CD4-positive, alpha-beta T cell treated with Interleukin-6 at 100 ng/mL for 8 hours (primary cell): ENCODE measurements around the gene IFT122.

Experiments
- DNase-seq: peaks from one replicate; pipeline ENCODE4 v3.0.0-alpha.2; 2020; ENCODE audit warnings: mixed read lengths, low spot score

IFT122 gene

DNA sequence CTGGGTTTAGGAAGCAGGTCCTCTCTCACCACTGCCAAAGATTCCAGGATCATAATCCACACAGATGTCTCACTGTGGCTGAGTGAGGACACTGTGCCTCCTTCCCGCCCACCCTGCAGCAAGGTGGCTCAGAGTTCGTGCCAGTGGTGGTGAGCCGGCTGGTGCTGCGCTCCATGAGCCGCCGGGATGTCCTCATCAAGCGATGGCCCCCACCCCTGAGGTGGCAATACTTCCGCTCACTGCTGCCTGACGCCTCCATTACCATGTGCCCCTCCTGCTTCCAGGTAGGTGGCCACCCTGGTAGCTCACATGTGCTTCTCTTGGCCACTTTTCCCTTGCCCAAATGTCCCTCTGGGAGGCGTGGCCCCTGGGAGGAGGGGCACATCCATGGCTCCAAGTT lies 79.4 kb downstream of the IFT122 start:
- no peak for DNase-seq

DNA sequence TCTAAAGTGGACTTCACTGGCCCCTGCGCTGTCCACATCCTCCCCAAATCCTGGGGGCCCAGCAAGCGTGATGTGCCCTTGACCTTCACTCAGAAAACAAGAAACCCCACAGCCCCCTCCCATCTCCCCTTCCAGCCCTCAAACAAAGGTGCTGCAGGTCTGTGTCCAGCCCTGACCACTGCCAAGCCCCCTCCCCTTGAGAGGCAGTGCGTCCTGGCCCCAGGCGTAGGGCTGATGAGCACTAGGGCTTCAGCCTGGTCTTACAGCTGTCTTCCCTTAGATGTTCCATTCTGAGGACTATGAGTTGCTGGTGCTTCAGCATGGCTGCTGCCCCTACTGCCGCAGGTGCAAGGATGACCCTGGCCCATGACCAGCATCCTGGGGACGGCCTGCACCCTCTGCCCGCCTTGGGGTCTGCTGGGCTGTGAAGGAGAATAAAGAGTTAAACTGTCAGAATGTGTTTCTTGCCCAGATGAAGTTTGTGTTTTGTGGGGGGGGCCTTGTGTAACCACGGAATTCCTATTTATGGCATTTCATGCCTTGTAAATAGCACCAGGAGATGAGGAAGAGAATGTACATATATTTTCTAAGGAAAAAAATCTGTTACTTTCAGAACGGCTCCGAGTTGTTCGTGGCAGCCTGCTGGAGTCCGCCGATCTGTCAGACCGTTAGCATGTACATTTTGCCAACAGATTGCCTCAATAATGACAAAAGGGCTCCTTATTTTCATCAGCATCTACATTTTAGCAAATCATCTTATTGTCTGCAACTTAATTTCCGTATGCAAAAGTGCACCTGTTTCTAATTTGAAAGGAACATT lies 80.1 kb downstream of the IFT122 start:
- no peak for DNase-seq

DNA sequence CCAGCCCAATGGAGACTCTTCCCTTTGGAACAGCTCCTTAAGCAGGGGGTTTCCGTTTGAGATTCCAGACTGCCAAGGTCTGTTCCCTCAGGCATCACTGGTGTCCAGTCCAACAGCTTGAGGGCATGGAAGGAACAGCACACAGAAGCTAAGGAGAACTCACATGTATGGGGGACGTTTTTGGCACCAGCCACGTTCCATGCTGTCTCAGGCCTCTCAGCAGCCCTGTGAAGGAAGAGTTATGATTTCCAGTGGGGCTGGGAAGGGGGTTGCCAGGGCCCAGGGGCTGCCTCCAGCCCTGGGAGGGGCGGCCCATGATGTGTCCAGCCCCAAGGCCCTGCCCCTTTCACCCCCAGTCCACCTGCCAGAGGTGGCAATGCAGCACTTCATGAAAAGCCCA lies 80.9 kb downstream of the IFT122 start:
- DNase-seq = no peak

DNA sequence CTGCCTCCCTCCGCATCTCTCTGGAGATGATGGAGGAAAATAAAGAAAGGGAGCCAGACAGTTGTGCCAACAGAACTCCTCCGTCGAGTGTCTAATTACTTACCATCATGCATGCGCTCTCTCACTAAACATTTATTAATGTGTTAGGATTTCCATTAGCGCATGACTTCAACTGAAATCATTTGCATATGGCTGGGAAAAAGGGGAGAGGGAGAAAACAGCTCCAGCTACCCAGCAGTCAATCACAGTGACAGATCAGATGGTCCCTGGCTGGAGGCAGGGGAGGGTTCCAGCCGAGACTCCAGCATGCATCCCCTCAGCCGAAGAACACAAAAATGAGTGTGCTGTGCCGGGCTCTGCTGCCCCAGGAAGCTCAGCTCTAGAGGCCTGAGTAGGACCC lies 81.6 kb downstream of the IFT122 start:
- DNase-seq = no peak

DNA sequence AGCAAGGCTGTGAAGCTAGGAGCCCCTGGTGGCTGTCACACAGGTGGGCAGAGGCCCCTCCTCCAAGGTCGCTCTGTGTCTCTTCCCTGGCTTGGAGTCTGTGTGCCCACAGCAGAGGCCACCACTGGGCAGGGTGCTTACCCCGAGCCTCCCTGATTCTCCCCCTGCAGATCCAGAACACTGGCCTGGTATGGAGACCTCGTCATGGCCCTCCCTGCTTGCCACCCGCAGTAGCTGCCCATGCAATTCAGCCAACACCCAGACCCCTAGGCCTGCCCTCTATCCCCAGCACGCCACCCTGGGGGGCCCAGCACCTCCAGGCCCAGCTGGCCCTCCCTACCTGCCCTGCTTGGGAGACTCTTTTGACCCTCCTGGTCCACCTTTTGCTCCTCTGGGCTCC lies 82.9 kb downstream of the IFT122 start:
- no peak for DNase-seq

DNA sequence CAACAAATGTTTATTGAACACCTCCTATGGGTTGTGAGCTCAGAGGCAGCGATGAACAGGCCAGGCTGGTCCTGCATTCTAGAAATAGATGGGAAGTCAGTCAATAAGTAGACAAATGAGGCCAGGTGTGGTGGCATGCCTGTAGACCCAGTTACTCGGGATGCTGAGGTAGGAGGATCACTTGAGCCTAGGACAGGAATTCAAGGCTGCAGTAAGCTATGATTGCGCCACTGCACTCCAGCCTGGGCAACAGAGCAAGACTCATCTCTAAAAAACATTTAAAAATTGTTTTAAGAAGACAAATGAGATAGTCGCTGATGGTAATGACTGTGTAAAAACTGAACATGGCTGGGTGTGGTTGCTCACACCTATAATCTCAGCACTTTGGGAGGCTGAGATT lies 84.1 kb downstream of the IFT122 start:
- no peak for DNase-seq

DNA sequence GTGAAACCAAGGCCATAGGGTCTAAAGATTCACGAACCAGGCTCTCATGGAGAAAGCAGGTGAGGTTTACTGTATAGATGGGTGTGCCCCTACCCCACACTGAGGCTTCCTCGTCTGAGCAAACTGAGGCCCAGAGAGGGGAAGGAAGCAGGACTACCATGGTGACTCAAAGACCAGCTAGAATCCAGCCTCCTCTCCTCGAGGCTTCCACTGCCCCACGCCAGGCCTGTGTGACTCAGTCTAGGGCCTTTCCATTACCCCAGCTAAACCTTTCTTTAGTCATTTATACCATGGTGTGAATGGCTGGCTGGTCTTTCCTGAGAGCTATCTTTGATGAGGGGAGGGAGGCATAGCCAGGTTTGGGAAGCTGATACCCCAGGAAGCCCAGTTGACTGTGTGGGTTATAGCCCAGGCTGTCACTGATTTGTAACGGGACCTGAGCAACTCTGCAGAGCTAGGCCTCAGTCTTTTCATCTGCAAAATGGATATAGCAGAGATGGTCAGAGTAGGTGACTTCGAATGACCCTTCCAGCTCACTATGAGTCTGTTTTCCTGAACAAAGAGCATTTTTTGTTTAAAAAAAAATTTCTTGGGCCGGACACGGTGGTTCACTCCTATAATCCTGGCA lies 85.4 kb downstream of the IFT122 start:
- DNase-seq = no peak

DNA sequence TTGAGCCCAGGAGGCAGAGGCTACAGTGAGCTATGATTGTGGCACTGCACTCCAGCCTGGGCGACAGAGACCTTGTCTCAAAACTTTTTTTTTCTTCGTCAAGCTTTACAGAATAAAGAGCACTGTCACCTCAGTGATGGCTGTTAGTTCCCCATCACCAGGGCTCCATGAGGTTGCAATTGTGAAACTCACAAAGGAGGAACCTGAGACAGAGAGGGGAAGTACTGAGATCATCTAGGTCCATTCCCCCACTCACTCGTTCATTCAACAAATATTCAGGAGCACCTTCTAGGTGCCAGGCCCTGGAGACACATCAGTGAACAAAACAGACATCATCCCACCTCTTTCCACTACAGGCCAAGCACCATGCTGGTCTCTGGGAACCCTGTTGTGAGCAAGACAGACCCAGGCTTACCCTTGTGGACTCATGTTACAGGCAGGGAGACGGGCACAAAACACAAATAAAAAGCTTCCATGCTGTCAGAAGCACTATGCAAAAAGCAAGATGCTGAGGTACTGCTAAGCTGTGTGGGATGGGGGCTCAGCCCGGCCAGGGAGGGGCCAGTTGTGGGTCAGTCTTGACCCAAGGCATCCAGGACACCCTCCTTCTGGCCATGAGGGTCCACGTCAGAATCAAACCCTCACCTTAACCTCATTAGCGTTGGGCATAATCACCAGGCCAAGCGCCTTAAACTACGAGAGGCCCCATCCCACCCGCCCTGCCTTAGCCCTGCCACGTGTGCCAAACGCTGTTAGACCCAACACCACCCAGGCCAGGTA lies 86.3 kb downstream of the IFT122 start:
- no peak for DNase-seq

DNA sequence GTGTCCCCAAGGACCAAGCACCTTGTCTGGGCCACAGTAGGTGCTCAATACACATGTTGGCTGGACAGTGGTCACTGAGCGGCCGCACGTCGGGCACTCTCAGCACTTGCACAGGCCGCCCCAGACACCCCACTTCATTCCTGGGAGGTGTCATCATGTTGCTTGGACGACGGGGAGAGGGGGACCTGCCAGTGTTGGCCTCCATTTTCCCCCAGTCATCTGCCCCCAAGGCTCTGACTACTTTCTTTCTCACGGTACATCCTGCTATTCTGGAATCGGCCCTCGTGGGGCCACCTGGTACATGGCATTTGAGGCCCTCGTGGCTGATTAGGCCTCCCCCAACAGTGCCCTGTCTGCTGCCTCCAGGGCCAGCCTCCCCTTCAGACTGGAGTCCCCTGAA lies 87.2 kb downstream of the IFT122 start:
- DNase-seq = no peak

DNA sequence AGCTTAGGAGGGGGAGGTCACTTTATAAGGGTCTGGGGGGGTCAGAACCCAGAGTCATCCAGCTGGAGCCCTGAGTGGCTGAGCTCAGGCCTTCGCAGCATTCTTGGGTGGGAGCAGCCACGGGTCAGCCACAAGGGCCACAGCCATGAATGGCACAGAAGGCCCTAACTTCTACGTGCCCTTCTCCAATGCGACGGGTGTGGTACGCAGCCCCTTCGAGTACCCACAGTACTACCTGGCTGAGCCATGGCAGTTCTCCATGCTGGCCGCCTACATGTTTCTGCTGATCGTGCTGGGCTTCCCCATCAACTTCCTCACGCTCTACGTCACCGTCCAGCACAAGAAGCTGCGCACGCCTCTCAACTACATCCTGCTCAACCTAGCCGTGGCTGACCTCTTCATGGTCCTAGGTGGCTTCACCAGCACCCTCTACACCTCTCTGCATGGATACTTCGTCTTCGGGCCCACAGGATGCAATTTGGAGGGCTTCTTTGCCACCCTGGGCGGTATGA lies 88.6 kb downstream of the IFT122 start, which contains the start of gene RHO:
Gene RHO, plus strand, starts transcription at position 51 of the 512 bp plus-strand sequence. Its CDS starts 95 bp downstream, at position 146.
- no peak for DNase-seq

DNA sequence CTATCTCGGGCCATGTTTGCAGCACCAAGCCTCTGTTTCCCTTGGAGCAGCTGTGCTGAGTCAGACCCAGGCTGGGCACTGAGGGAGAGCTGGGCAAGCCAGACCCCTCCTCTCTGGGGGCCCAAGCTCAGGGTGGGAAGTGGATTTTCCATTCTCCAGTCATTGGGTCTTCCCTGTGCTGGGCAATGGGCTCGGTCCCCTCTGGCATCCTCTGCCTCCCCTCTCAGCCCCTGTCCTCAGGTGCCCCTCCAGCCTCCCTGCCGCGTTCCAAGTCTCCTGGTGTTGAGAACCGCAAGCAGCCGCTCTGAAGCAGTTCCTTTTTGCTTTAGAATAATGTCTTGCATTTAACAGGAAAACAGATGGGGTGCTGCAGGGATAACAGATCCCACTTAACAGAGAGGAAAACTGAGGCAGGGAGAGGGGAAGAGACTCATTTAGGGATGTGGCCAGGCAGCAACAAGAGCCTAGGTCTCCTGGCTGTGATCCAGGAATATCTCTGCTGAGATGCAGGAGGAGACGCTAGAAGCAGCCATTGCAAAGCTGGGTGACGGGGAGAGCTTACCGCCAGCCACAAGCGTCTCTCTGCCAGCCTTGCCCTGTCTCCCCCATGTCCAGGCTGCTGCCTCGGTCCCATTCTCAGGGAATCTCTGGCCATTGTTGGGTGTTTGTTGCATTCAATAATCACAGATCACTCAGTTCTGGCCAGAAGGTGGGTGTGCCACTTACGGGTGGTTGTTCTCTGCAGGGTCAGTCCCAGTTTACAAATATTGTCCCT lies 89.6 kb downstream of the IFT122 start:
- DNase-seq = no peak

DNA sequence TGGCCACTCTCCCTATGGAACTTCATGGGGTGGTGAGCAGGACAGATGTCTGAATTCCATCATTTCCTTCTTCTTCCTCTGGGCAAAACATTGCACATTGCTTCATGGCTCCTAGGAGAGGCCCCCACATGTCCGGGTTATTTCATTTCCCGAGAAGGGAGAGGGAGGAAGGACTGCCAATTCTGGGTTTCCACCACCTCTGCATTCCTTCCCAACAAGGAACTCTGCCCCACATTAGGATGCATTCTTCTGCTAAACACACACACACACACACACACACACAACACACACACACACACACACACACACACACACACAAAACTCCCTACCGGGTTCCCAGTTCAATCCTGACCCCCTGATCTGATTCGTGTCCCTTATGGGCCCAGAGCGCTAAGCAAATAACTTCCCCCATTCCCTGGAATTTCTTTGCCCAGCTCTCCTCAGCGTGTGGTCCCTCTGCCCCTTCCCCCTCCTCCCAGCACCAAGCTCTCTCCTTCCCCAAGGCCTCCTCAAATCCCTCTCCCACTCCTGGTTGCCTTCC lies 90.3 kb downstream of the IFT122 start:
- no peak for DNase-seq

DNA sequence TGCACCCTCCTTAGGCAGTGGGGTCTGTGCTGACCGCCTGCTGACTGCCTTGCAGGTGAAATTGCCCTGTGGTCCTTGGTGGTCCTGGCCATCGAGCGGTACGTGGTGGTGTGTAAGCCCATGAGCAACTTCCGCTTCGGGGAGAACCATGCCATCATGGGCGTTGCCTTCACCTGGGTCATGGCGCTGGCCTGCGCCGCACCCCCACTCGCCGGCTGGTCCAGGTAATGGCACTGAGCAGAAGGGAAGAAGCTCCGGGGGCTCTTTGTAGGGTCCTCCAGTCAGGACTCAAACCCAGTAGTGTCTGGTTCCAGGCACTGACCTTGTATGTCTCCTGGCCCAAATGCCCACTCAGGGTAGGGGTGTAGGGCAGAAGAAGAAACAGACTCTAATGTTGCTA lies 90.8 kb downstream of the IFT122 start:
- DNase-seq = no peak

DNA sequence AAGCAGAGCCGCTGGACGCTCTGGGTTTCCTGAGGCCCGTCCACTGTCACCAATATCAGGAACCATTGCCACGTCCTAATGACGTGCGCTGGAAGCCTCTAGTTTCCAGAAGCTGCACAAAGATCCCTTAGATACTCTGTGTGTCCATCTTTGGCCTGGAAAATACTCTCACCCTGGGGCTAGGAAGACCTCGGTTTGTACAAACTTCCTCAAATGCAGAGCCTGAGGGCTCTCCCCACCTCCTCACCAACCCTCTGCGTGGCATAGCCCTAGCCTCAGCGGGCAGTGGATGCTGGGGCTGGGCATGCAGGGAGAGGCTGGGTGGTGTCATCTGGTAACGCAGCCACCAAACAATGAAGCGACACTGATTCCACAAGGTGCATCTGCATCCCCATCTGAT lies 91.7 kb downstream of the IFT122 start:
- DNase-seq = no peak

DNA sequence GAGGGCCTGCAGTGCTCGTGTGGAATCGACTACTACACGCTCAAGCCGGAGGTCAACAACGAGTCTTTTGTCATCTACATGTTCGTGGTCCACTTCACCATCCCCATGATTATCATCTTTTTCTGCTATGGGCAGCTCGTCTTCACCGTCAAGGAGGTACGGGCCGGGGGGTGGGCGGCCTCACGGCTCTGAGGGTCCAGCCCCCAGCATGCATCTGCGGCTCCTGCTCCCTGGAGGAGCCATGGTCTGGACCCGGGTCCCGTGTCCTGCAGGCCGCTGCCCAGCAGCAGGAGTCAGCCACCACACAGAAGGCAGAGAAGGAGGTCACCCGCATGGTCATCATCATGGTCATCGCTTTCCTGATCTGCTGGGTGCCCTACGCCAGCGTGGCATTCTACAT lies 92.2 kb downstream of the IFT122 start:
- DNase-seq = no peak

DNA sequence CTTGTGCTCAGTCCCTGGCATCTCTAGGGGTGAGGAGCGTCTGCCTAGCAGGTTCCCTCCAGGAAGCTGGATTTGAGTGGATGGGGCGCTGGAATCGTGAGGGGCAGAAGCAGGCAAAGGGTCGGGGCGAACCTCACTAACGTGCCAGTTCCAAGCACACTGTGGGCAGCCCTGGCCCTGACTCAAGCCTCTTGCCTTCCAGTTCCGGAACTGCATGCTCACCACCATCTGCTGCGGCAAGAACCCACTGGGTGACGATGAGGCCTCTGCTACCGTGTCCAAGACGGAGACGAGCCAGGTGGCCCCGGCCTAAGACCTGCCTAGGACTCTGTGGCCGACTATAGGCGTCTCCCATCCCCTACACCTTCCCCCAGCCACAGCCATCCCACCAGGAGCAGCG lies 93.4 kb downstream of the IFT122 start:
- DNase-seq = no peak

DNA sequence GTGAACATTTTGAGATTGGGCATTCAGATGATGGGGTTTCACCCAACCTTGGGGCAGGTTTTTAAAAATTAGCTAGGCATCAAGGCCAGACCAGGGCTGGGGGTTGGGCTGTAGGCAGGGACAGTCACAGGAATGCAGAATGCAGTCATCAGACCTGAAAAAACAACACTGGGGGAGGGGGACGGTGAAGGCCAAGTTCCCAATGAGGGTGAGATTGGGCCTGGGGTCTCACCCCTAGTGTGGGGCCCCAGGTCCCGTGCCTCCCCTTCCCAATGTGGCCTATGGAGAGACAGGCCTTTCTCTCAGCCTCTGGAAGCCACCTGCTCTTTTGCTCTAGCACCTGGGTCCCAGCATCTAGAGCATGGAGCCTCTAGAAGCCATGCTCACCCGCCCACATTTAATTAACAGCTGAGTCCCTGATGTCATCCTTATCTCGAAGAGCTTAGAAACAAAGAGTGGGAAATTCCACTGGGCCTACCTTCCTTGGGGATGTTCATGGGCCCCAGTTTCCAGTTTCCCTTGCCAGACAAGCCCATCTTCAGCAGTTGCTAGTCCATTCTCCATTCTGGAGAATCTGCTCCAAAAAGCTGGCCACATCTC lies 94.5 kb downstream of the IFT122 start:
- DNase-seq = no peak

DNA sequence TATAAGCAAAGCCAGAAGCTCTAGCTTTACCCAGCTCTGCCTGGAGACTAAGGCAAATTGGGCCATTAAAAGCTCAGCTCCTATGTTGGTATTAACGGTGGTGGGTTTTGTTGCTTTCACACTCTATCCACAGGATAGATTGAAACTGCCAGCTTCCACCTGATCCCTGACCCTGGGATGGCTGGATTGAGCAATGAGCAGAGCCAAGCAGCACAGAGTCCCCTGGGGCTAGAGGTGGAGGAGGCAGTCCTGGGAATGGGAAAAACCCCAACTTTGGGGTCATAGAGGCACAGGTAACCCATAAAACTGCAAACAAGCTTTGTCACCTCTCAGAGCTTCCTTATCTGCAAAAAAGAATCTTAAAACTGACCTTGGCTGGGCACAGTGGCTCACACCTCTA lies 95.1 kb downstream of the IFT122 start:
- DNase-seq = no peak

DNA sequence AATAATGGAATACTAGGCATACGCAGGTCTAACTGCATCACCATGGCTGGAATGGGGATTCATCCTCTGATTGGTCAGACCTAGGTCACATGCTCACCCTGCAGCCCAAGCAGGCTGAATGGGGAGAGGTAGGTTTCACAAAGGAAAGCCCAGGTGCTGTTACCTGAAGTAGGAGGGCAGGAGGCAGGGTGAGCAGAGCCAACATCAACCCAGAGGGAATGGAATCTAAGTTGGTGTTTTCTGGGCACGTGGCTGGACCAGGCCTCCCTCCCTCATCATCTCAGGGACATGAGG lies 96.3 kb downstream of the IFT122 start:
- no peak for DNase-seq

DNA sequence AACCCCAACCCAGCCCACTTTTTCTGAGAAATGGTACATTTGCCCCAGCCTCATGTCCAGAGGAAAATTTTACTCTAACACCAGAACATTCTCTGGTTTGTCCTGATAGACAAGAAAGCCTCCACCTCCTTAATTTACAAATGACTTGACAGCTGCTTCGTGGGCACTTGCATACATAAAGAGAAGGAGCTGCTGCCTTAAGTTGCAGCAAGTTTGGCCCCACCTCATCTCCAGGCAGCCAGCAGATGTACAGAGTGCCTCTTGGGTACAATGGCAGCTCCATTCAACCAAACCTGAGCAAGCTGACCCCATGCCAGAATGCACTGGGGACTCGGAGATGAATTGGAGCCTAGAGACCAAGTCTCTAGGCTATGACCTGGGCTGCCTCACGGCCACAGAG lies 96.8 kb downstream of the IFT122 start:
- no peak for DNase-seq

DNA sequence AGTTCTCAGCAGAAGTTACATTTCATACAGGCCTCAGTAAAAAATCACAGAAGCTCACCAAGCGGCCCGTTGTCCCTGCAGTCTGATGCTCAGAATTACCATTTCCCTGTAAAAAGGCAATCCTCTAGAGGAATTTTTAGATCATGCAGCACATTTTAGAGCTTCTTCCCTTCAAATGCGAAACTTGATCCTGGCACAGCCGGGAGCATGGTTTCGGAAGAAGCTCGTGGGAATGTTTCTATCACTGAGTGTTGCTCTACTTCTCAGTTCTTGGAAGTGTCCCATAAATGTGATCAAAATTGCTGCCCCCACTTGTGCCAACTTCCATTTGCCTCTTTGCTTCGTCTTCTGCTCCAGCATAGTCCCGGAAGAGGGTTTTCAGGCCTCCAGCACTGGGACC lies 99.2 kb downstream of the IFT122 start:
- no peak for DNase-seq
